IPS-11a (cell line): ENCODE results near the gene TM2D1.
"Not testable (repeated sequence)": the region's sequence is repeated elsewhere in the genome, so short reads cannot be mapped to it uniquely, and the experiment has no call there.

ENCODE experiments used
- H3K4me3 ChIP-seq: one replicate; pipeline ENCODE4 v1.5.1; 2013; ENCODE audit warnings: low read depth, low read length, control low read depth

Gene TM2D1

GRCh38 chr1:61718996-61719663, 5.8 kb downstream of the TM2D1 start:
- H3K4me3 ChIP-seq, result not testable (repeated sequence)

- no peak overlapping the region for H3K4me3 ChIP-seq
These were observed 13.0 kb downstream of the TM2D1 start for GRCh38 chr1:61711969-61712368.

GRCh38 chr1:61711257-61711656, 13.7 kb downstream of the TM2D1 start:
- not testable (repeated sequence) for H3K4me3 ChIP-seq

GRCh38 chr1:61709908-61710289, 15.0 kb downstream of the TM2D1 start:
- no peak overlapping the region for H3K4me3 ChIP-seq

- H3K4me3 ChIP-seq, result no peak overlapping the region
These were observed 15.7 kb downstream of the TM2D1 start for GRCh38 chr1:61708953-61709907.

- no peak overlapping the region for H3K4me3 ChIP-seq
These were observed 24.8 kb downstream of the TM2D1 start for GRCh38 chr1:61699911-61700851.

GRCh38 chr1:61692155-61692800, 32.7 kb downstream of the TM2D1 start:
- no peak overlapping the region for H3K4me3 ChIP-seq

GRCh38 chr1:61687901-61688300, 37.0 kb downstream of the TM2D1 start:
- no peak overlapping the region for H3K4me3 ChIP-seq

- no peak overlapping the region for H3K4me3 ChIP-seq
These were observed 42.0 kb downstream of the TM2D1 start for GRCh38 chr1:61682891-61683290.

GRCh38 chr1:61680500-61680899, 44.4 kb downstream of the TM2D1 start:
- H3K4me3 ChIP-seq, result no peak overlapping the region

- H3K4me3 ChIP-seq, result not testable (repeated sequence)
These were observed 48.1 kb downstream of the TM2D1 start for GRCh38 chr1:61676881-61677280.

- H3K4me3 ChIP-seq, result no peak overlapping the region
These were observed 50.7 kb downstream of the TM2D1 start for GRCh38 chr1:61674221-61674620.

GRCh38 chr1:61672376-61672775, 52.6 kb downstream of the TM2D1 start:
- H3K4me3 ChIP-seq, result no peak overlapping the region

- no peak overlapping the region for H3K4me3 ChIP-seq
These were observed 54.5 kb downstream of the TM2D1 start for GRCh38 chr1:61670445-61670844.

GRCh38 chr1:61670016-61670415, 54.9 kb downstream of the TM2D1 start:
- H3K4me3 ChIP-seq, result no peak overlapping the region

- no peak overlapping the region for H3K4me3 ChIP-seq
These were observed 65.9 kb downstream of the TM2D1 start for GRCh38 chr1:61659061-61659460.

- no peak overlapping the region for H3K4me3 ChIP-seq
These were observed 69.5 kb downstream of the TM2D1 start for GRCh38 chr1:61655453-61655852.

- H3K4me3 ChIP-seq, result no peak overlapping the region
These were observed 70.9 kb downstream of the TM2D1 start for GRCh38 chr1:61654067-61654466.

GRCh38 chr1:61648983-61649742, 75.8 kb downstream of the TM2D1 start:
- H3K4me3 ChIP-seq, result no peak overlapping the region

GRCh38 chr1:61647142-61647541, 77.8 kb downstream of the TM2D1 start:
- no peak overlapping the region for H3K4me3 ChIP-seq
